DOHH2 (cell line): ENCODE measurements around the gene ZFYVE16.

Experiments
- H3F3A ChIP-seq: fragments of 200-600 bp; sonication (generic), shearing (Covaris generic); 2 replicates; pipeline ENCODE4 v1.6.0; 2016; ENCODE audit warnings: antibody characterized with exemption, mild to moderate bottlenecking; ENCODE audit not compliant: control insufficient read depth, insufficient read depth
- H3K27ac ChIP-seq: fragments of 200-600 bp; sonication (generic); 2 replicates; pipeline ENCODE4 v1.5.1; 2014; ENCODE audit warnings: low read depth, mild to moderate bottlenecking, low read length, moderate library complexity
- H3K27me3 ChIP-seq: fragments of 200-600 bp; sonication (generic); 2 replicates; pipeline ENCODE4 v1.6.1; 2014; ENCODE audit warnings: mild to moderate bottlenecking, low read length, mixed read lengths; ENCODE audit not compliant: control insufficient read depth
- H3K36me3 ChIP-seq: fragments of 200-600 bp; sonication (generic); 2 replicates; pipeline ENCODE4 v1.6.1; 2014; ENCODE audit warnings: mild to moderate bottlenecking, low read length, moderate library complexity, mixed read lengths; ENCODE audit not compliant: control insufficient read depth
- H3K4me1 ChIP-seq: fragments of 200-600 bp; sonication (generic); 2 replicates; pipeline ENCODE4 v1.6.1; 2014; ENCODE audit warnings: mild to moderate bottlenecking, low read length, mixed read lengths; ENCODE audit not compliant: control insufficient read depth
- H3K4me2 ChIP-seq: fragments of 200-600 bp; sonication (generic); 2 replicates; pipeline ENCODE4 v1.6.0; 2014; ENCODE audit warnings: mild to moderate bottlenecking, low read length, moderate library complexity
- H3K4me3 ChIP-seq: fragments of 200-600 bp; sonication (generic); 2 replicates; pipeline ENCODE4 v1.5.1; 2014; ENCODE audit warnings: mild to moderate bottlenecking, low read length, mixed read lengths
- H3K79me2 ChIP-seq: fragments of 200-600 bp; sonication (generic); 2 replicates; pipeline ENCODE4 v1.6.1; 2014; ENCODE audit warnings: mild to moderate bottlenecking, low read length, mixed read lengths; ENCODE audit not compliant: control insufficient read depth
- H3K9me2 ChIP-seq: fragments of 200-600 bp; sonication (generic); replicated peaks from 2 replicates; pipeline ENCODE4 v1.6.1; 2014; ENCODE audit warnings: mild to moderate bottlenecking, low read length, mixed read lengths; ENCODE audit not compliant: control insufficient read depth
- H3K9me3 ChIP-seq: fragments of 200-600 bp; sonication (generic); 2 replicates; pipeline ENCODE4 v1.6.1; 2014; ENCODE audit warnings: antibody characterized with exemption, low read length, mixed read lengths; ENCODE audit not compliant: control insufficient read depth, insufficient read depth
- H4K20me1 ChIP-seq: fragments of 200-600 bp; sonication (generic); 2 replicates; pipeline ENCODE4 v1.6.0; 2014; ENCODE audit warnings: low read depth, mild to moderate bottlenecking, antibody characterized with exemption, low read length, moderate library complexity; ENCODE audit not compliant: control insufficient read depth, insufficient read depth
- CTCF ChIP-seq: fragments of 200-600 bp; sonication (generic); IDR thresholded peaks from one replicate; pipeline ENCODE4 v1.5.1; 2014; ENCODE audit warnings: antibody characterized with exemption, mild to moderate bottlenecking, low read depth, low read length; ENCODE audit not compliant: poor library complexity, severe bottlenecking
- EZH2phosphoT487 ChIP-seq: fragments of 200-600 bp; sonication (generic); IDR thresholded peaks from 2 replicates; pipeline ENCODE4 v1.6.1; 2017; ENCODE audit warnings: borderline replicate concordance, mild to moderate bottlenecking, antibody characterized with exemption, low read length, moderate library complexity, mixed read lengths

ZFYVE16 gene

DNA sequence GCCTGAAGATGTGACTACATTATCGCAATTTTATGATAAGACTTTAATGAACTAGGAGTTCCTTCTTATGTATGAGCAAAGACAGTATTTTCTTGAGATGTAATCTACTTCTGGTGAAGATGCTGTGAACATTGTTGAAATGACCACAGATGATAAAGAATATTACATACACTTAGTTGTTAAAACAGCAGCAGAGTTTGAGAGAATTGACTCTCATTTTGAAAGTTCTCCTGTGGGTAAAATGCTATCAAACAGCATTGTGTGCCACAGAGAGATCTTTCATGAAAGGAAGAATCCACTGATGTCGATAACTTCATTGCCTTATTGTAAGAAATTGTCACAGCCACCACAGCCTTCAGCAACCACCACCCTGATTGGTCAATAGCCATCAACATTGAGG lies 88.0 kb downstream of the ZFYVE16 start:
- Histone ChIP-seq H3K79me2 (no peaks in the 10 kb centered on the region), H3K4me2 (no peak overlapping the region), H3F3A (no peaks in the 10 kb centered on the region), H3K4me3 (no peak overlapping the region), H3K27ac (no peak overlapping the region), H3K27me3 (no peaks in the 10 kb centered on the region), H3K4me1 (no peaks in the 10 kb centered on the region), H3K9me3 (no peaks in the 10 kb centered on the region), H3K36me3 (no peaks in the 10 kb centered on the region), H4K20me1 (no peaks in the 10 kb centered on the region), H3K9me2 (no peaks in the 10 kb centered on the region)
- TF ChIP-seq EZH2phosphoT487 (no peak), CTCF (no peak)

- H3F3A ChIP-seq: no peaks in the 10 kb centered on the region
- peaks cover 25% of the 10 kb centered on the region for H3K4me1 ChIP-seq
- no peaks in the 10 kb centered on the region for H4K20me1 ChIP-seq
- H3K9me2 ChIP-seq: no peaks in the 10 kb centered on the region
- H3K27ac ChIP-seq: no peak overlapping the region
- H3K36me3 ChIP-seq: no peaks in the 10 kb centered on the region
- no peak for TF ChIP-seq CTCF
- TF ChIP-seq EZH2phosphoT487: no peak
- H3K79me2 ChIP-seq: no peaks in the 10 kb centered on the region
- H3K4me2 ChIP-seq: no peak overlapping the region
- no peaks in the 10 kb centered on the region for H3K9me3 ChIP-seq
- H3K4me3 ChIP-seq: no peak overlapping the region
- no peaks in the 10 kb centered on the region for H3K27me3 ChIP-seq
These were observed 94.9 kb downstream of the ZFYVE16 start for GRCh38 chr5:80502800-80503199.

DNA sequence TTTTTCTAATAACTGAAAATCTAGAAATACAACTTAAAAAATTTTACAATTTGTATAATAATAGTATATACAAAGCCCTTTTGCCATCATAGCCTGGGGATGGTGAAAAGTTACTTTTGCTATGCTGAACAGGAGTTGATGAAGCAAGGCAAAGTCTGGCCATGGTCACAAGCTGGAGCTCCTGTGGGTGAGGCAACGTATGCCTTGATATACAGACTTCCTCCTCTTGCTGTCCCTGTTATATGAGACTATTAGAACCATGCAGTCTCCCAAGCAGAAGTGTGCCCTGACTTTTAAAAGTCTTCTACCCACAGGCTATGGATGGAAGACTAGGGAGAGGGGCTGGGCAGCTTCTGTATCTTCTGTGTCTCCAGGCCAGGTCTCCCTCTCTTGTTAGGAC lies 95.8 kb downstream of the ZFYVE16 start:
- no peaks in the 10 kb centered on the region for H3F3A ChIP-seq
- H3K36me3 ChIP-seq: no peaks in the 10 kb centered on the region
- H3K27ac ChIP-seq: peak overlapping the region; percentile 62
- no peaks in the 10 kb centered on the region for H4K20me1 ChIP-seq
- H3K9me3 ChIP-seq: no peaks in the 10 kb centered on the region
- peaks cover 25% of the 10 kb centered on the region for H3K4me1 ChIP-seq
- TF ChIP-seq EZH2phosphoT487 (no peak), CTCF (no peak)
- no peaks in the 10 kb centered on the region for H3K27me3 ChIP-seq
- H3K9me2 ChIP-seq: no peaks in the 10 kb centered on the region
- H3K79me2 ChIP-seq: no peaks in the 10 kb centered on the region
- H3K4me3 ChIP-seq: peak overlapping the region; percentile 66
- peak overlapping the region; percentile 92 for H3K4me2 ChIP-seq

GRCh38 chr5:80504833-80505232 lies 97.0 kb downstream of the ZFYVE16 start:
- H3K4me3 ChIP-seq: no peak overlapping the region
- no peak overlapping the region for H3K27ac ChIP-seq
- no peaks in the 10 kb centered on the region for H3K9me3 ChIP-seq
- no peak overlapping the region for H3K4me2 ChIP-seq
- no peaks in the 10 kb centered on the region for H3K36me3 ChIP-seq
- H3K4me1 ChIP-seq: peaks cover 25% of the 10 kb centered on the region
- no peaks in the 10 kb centered on the region for H3K27me3 ChIP-seq
- H3F3A ChIP-seq: no peaks in the 10 kb centered on the region
- TF ChIP-seq EZH2phosphoT487: no peak
- TF ChIP-seq CTCF: no peak
- no peaks in the 10 kb centered on the region for H4K20me1 ChIP-seq
- no peaks in the 10 kb centered on the region for H3K79me2 ChIP-seq
- no peaks in the 10 kb centered on the region for H3K9me2 ChIP-seq
